ENCODE measurements around the gene ELMO1. TPM values are rescaled to one million over a fixed set of nuclear protein-coding genes. Genes with fewer than 3 reads are reported as not detected.
A peak's percentile ranks its signal among the peaks of the same experiment; 100 is the strongest.

ELMO1 gene
- total and polyA plus RNA-seq, 8 donors: 3.0 to 20.6 (median 6.6) TPM

DNA sequence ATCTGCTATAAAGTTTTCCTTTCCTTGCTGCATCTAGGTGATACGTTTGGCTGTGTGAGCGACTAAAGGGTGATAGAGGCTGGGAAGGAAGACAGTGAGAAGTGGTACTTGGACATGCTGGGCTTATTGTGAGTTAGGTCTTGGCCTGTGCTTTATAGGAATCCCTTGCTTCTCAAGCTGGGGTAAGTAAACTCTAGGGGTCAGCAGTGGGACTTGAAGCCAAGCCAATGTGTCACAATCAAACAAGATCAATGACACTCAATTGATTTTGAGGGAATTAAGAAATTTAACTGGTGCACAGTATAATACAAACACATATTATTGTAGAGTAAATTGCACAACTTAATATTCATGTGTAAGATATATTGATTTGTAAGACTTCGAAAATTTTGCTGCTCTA, 568.6 kb downstream of the ELMO1 start:
- H3K27me3 ChIP-seq: no peaks in the 10 kb centered on the region
- no peak for FAIRE-seq
- H3K36me3 ChIP-seq: no peaks in the 10 kb centered on the region
- peaks cover 0 to 8% (median 4%) of the 10 kb centered on the region in 3 donors for H3K4me1 ChIP-seq
- 67 to 70% methylated on average over 3 of the region's 3 CpGs for WGBS, 2 donors
- intact Hi-C loops (cut with DNase I): no loop called here
- no peaks in the 10 kb centered on the region for H3K9me3 ChIP-seq
- no peak for DNase-seq
- TF ChIP-seq CTCF (IDR thresholded peaks at IDR 0.05): no peak
- no peak overlapping the region for H3K27ac ChIP-seq
- H3K4me3 ChIP-seq: no peak overlapping the region
- no peak for ATAC-seq

GRCh38 chr7:36879021-36879420, 569.6 kb downstream of the ELMO1 start:
- intact Hi-C loops (cut with DNase I): no loop called here
- H3K4me3 ChIP-seq: no peak overlapping the region
- TF ChIP-seq CTCF (IDR thresholded peaks at IDR 0.05): no peak
- no peaks in the 10 kb centered on the region for H3K27me3 ChIP-seq
- no peak overlapping the region for H3K27ac ChIP-seq
- H3K9me3 ChIP-seq: no peaks in the 10 kb centered on the region
- FAIRE-seq (no peak), DNase-seq (no peak), ATAC-seq (no peak)
- peaks cover 0 to 8% (median 4%) of the 10 kb centered on the region in 3 donors for H3K4me1 ChIP-seq
- WGBS, 2 donors: 68% methylated on average over 4 of the region's 4 CpGs
- H3K36me3 ChIP-seq: no peaks in the 10 kb centered on the region

GRCh38 chr7:36878288-36878687, 570.4 kb downstream of the ELMO1 start:
- Histone ChIP-seq H3K4me1 (peaks cover 0 to 8% (median 4%) of the 10 kb centered on the region in 3 donors), H3K27me3 (no peaks in the 10 kb centered on the region), H3K4me3 (no peak overlapping the region), H3K27ac (no peak overlapping the region), H3K9me3 (no peaks in the 10 kb centered on the region), H3K36me3 (no peaks in the 10 kb centered on the region)
- 35 to 51% methylated on average over 2 of the region's 2 CpGs for WGBS, 2 donors
- FAIRE-seq (no peak), DNase-seq (no peak), ATAC-seq (peak in 3 of 4 donors; percentile 37 to 69 (median 41))
- intact Hi-C loops (cut with DNase I): no loop called here
- no peak for TF ChIP-seq CTCF (IDR thresholded peaks at IDR 0.05)

DNA sequence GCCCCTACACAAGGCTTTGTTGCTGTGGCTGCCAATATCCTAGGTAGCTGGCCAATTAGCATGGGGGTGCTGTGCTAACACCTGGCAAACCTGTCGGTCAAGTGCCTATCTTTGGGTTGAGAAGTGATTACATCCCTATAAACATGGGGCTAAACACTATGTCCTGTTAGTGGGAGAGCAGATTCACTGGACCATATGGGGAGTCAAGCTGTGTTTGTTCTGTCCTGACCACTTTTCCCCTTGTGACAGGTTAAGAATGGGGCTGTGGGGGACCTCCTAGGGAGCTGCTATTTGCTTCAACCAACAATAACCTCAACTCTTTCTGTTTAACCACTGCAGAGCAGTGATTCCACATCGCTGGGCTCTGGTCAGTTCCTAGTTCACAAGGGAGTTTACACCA, 572.9 kb downstream of the ELMO1 start:
- WGBS, 2 donors: 38 to 44% methylated on average over 2 of the region's 2 CpGs
- ATAC-seq (peak; percentile 46 to 70 (median 64)), FAIRE-seq (no peak), DNase-seq (peak in 1 of 6 donors; percentile 17)
- H3K36me3 ChIP-seq: no peaks in the 10 kb centered on the region
- H3K9me3 ChIP-seq: no peaks in the 10 kb centered on the region
- H3K27me3 ChIP-seq: no peaks in the 10 kb centered on the region
- no peak for TF ChIP-seq CTCF (IDR thresholded peaks at IDR 0.05)
- peaks cover 0 to 8% (median 4%) of the 10 kb centered on the region in 3 donors for H3K4me1 ChIP-seq
- no peak overlapping the region for H3K4me3 ChIP-seq
- intact Hi-C loops (cut with DNase I): no loop called here
- no peak overlapping the region for H3K27ac ChIP-seq

DNA sequence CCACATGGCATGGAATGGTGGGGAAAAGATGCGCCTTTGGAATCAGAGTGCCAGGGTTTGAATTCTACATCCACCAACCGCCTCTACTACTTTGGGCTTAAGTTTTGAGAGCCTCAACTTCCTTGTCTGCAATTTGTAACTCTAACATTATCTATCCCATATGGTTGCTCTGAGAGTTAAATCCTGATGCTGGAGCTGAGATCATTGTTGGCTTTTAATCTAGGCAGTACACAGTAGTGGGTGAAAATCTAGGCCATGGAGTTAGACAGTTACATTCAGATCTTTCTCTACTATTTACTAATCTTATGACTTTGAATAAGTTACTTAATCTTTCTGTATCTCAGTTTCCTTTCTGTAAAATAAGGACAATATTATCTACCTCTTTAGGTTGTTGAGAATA, 574.6 kb downstream of the ELMO1 start:
- Histone ChIP-seq H3K9me3 (no peaks in the 10 kb centered on the region), H3K27me3 (no peaks in the 10 kb centered on the region), H3K4me3 (no peak overlapping the region), H3K4me1 (peaks cover 0 to 8% (median 4%) of the 10 kb centered on the region in 3 donors), H3K27ac (no peak overlapping the region), H3K36me3 (no peaks in the 10 kb centered on the region)
- intact Hi-C loops (cut with DNase I): no loop called here
- no peak for DNase-seq
- FAIRE-seq: no peak
- WGBS, 2 donors: 98 to 100% methylated on average over 2 of the region's 2 CpGs
- no peak for ATAC-seq
- TF ChIP-seq CTCF (IDR thresholded peaks at IDR 0.05): no peak

All from pancreas (tissue), 10 donors.